OCI-LY3 (cell line): ENCODE measurements around the gene ZNF598.

ENCODE experiments used
- H2AFZ ChIP-seq: fragments of 200-600, 300-600 bp; shearing (Covaris generic); 2 replicates; pipeline ENCODE4 v1.6.0; 2014; ENCODE audit warnings: antibody characterized with exemption, low read depth, low read length
- H3K27ac ChIP-seq: fragments of 200-600, 300-600 bp; sonication (generic); 2 replicates; pipeline ENCODE4 v1.5.1; 2014; ENCODE audit warnings: mild to moderate bottlenecking, low read length, moderate library complexity, mixed read lengths
- H3K27me3 ChIP-seq: fragments of 200-600, 300-600 bp; sonication (generic); 2 replicates; pipeline ENCODE4 v1.6.1; 2014; ENCODE audit warnings: low read depth, low read length, mixed read lengths
- H3K36me3 ChIP-seq: fragments of 200-600, 300-600 bp; sonication (generic); replicated peaks from 2 replicates; pipeline ENCODE3; 2014; ENCODE audit warnings: low read depth, low read length, mixed read lengths
- H3K4me1 ChIP-seq: fragments of 300-600, 200-600 bp; sonication (generic); 2 replicates; pipeline ENCODE4 v1.6.1; 2014; ENCODE audit warnings: low read length, mixed read lengths
- H3K4me2 ChIP-seq: fragments of 200-600, 300-600 bp; sonication (generic); 2 replicates; pipeline ENCODE4 v1.6.1; 2014; ENCODE audit warnings: low read length, mixed read lengths
- H3K4me3 ChIP-seq: fragments of 300-600, 200-600 bp; sonication (generic); 2 replicates; pipeline ENCODE4 v1.5.1; 2014; ENCODE audit warnings: antibody characterized with exemption, mild to moderate bottlenecking, low read length, moderate library complexity
- H3K79me2 ChIP-seq: fragments of 300-600, 200-600 bp; shearing (Covaris generic); 2 replicates; pipeline ENCODE4 v1.6.1; 2014; ENCODE audit warnings: mild to moderate bottlenecking, low read length, mixed read lengths
- H3K9ac ChIP-seq: fragments of 300-600, 200-600 bp; shearing (Covaris generic); 2 replicates; pipeline ENCODE4 v1.6.0; 2014; ENCODE audit warnings: mild to moderate bottlenecking, low read length, moderate library complexity
- H3K9me3 ChIP-seq: fragments of 200-600, 300-600 bp; shearing (Covaris generic); 2 replicates; pipeline ENCODE4 v1.6.1; 2014; ENCODE audit warnings: low read length, mixed read lengths; ENCODE audit not compliant: insufficient read depth
- H4K20me1 ChIP-seq: fragments of 200-600, 300-600 bp; sonication (generic); 2 replicates; pipeline ENCODE4 v1.6.1; 2016; ENCODE audit warnings: low read length, mixed read lengths; ENCODE audit not compliant: insufficient read depth
- CTCF ChIP-seq: fragments of 200-600, 300-600 bp; sonication (generic); IDR thresholded peaks from 2 replicates; pipeline ENCODE4 v1.5.1; 2014; ENCODE audit warnings: antibody characterized with exemption, low read length, low read depth
- EZH2phosphoT487 ChIP-seq: fragments of 200-600 bp; shearing (Covaris generic); IDR thresholded peaks from 2 replicates; pipeline ENCODE4 v1.6.1; 2018; ENCODE audit warnings: antibody characterized with exemption, mixed run types, low read depth

Gene ZNF598

DNA sequence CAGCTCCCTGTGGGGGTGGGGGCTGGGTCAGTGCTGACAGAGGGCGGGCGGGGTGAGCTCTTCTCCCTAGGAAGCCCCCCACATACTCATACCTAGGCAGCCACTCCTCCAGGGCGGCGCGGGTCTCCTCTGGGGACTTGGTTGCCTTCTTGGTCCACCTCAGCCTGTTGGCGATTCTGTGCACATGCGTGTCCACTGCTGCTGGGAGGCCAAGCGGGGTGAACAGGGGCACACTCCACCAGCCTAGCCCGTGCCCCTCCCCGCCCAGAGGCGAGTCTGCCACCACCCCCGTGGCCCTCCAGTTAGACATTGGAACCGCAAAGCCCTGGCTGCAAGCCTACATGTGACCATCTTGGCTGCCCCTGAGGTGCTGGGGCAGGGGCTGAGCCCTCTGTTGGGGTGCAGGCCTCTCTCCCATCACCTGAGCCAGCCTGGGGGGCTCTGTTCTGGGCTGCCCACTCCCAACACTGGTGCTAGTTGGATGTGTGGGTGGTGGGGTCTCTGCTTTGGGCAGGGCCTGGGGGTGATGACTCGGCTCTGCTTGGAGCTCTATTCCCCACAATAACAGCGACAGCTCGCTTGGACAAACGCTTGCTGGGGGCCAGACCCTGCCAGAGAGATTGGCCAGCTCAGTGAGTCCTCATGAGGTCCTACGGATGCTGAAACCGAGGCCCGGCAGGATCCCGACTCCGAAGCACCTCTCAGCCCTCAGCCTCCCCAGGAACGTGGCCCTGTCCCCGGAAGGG is 30.6 kb upstream of the ZNF598 start:
- Histone ChIP-seq H3K9ac (no peak overlapping the region), H3K79me2 (no peaks in the 10 kb centered on the region), H3K9me3 (no peaks in the 10 kb centered on the region), H3K4me3 (no peak overlapping the region), H3K4me2 (no peak overlapping the region), H3K36me3 (no peaks in the 10 kb centered on the region), H2AFZ (no peak overlapping the region), H3K27ac (no peak overlapping the region), H3K27me3 (no peaks in the 10 kb centered on the region), H4K20me1 (no peaks in the 10 kb centered on the region), H3K4me1 (peaks cover 13% of the 10 kb centered on the region)
- TF ChIP-seq EZH2phosphoT487 (no peak), CTCF (no peak)

DNA sequence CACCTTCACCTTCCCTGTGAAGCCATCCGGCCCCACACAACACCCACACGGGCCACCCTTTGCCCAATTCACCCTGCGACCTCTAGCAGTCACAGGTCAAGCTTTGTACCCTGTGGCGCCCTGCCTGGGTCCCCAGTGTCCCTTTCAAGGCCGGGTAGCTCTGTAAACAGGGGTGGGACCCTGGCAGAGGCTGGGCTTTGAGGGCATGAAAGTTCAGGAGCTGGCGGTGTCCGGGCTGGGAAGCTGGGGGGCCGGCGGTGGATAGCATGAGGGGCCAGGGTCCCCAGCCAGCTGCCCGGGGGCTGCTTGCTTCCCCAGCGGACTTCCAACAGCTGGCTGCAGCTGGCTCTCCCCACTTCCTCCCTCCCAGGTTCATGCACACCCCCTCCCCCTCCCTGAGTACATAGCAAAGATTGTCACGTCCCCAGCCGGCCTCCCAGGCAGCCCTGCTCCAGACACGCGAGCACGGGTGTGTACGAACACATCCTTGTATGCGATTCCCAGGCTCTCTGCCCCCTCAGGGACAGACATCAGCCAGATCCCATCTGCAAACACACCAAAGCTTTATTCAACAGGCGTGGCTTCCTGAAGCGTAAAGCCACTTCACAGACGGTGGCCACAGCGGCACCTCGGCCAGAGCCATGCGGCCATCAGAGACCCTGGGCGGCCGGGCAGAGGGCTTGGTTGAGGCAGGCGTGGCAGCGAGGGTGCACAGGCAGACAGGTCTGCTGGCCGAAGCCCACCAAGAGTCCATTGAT is 29.8 kb upstream of the ZNF598 start:
- H3K9me3 ChIP-seq: no peaks in the 10 kb centered on the region
- H3K4me1 ChIP-seq: peaks cover 11% of the 10 kb centered on the region
- H2AFZ ChIP-seq: no peak overlapping the region
- no peaks in the 10 kb centered on the region for H3K27me3 ChIP-seq
- H3K36me3 ChIP-seq: no peaks in the 10 kb centered on the region
- no peak overlapping the region for H3K4me3 ChIP-seq
- H3K4me2 ChIP-seq: no peak overlapping the region
- TF ChIP-seq CTCF: no peak
- no peak for TF ChIP-seq EZH2phosphoT487
- H3K27ac ChIP-seq: no peak overlapping the region
- H3K79me2 ChIP-seq: no peaks in the 10 kb centered on the region
- no peaks in the 10 kb centered on the region for H4K20me1 ChIP-seq
- no peak overlapping the region for H3K9ac ChIP-seq

- H3K27ac ChIP-seq: no peak overlapping the region
- H3K4me1 ChIP-seq: peaks cover 3% of the 10 kb centered on the region
- no peak overlapping the region for H3K9ac ChIP-seq
Observed at GRCh38 chr16:2038382-2039231, 29.0 kb upstream of the ZNF598 start.

More at GRCh38 chr16:2038382-2039231, 29.0 kb upstream of the ZNF598 start:
- no peaks in the 10 kb centered on the region for H3K36me3 ChIP-seq
- no peaks in the 10 kb centered on the region for H3K27me3 ChIP-seq
- H3K79me2 ChIP-seq: no peaks in the 10 kb centered on the region
- H3K4me3 ChIP-seq: no peak overlapping the region
- H2AFZ ChIP-seq: no peak overlapping the region
- TF ChIP-seq CTCF: no peak
- no peak for TF ChIP-seq EZH2phosphoT487
- no peaks in the 10 kb centered on the region for H3K9me3 ChIP-seq
- H3K4me2 ChIP-seq: no peak overlapping the region
- no peaks in the 10 kb centered on the region for H4K20me1 ChIP-seq
